ENCODE measurements around the gene TMOD4. TPM values are rescaled to one million over a fixed set of nuclear protein-coding genes. Genes with fewer than 3 reads are reported as not detected.
A peak's percentile ranks its signal among the peaks of the same experiment; 100 is the strongest.

The TMOD4 gene
- total RNA-seq, 1 experiment from 2014 or later = 1.3 TPM

DNA sequence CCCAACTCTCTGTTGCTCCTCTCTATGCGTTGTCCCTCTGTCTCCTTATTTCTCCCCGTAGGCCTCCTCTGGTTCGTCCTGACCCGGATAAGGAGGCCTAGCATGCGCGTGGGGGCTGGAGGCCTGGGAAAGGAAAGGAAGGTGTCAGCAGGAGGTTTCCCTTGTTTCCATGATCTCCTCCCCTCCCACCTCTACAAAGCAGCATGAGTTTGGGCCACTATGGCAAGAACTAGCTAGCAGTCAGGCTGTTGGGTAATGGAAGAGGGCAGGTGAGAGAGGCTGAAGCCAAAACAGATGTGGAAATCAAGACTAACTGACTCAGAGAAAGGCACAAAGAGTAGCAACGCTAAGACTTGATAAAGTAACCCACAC lies 28.7 kb downstream of the TMOD4 start:
- peak in 1 of 2 experiments; percentile 20 for DNase-seq
- ChIA-PET POLR2A (no interaction called here), CTCF (interaction anchor here (1.5 kb wide), 1 partner anchor 16 kb away, joined by 4 read pairs; no protein-coding TSS in a partner anchor)
- intact Hi-C loops (cut with micrococcal nuclease; ENCODE audit: unreplicated experiment) = loop anchor here (2.0 kb wide), 2 partner anchors 16 to 76 kb away; partner anchors contain the start of gene GABPB2
- no peak for TF ChIP-seq CTCF (IDR thresholded peaks at IDR 0.05; ENCODE audit: insufficient read depth in 1 of 2, low read depth in 1 of 2, low read length in 1 of 2, severe bottlenecking in 1 of 2, unreplicated experiment in 1 of 2)
- H3K4me3 Mint-ChIP-seq (ENCODE audit: unreplicated experiment) = peak overlapping the region; percentile 86
- H3K36me3 ChIP-seq (ENCODE audit: control insufficient read depth, insufficient read depth, low read length) = no peaks in the 10 kb centered on the region
- no peaks in the 10 kb centered on the region for H3K27me3 ChIP-seq (replicated peaks; ENCODE audit: control insufficient read depth, insufficient read depth, low read length)
- H3K27me3 Mint-ChIP-seq (ENCODE audit: insufficient read depth, unreplicated experiment) = no peaks in the 10 kb centered on the region
- H3K36me3 Mint-ChIP-seq (ENCODE audit: insufficient read depth, unreplicated experiment) = peaks cover 4% of the 10 kb centered on the region
- no peaks in the 10 kb centered on the region for H3K9me3 Mint-ChIP-seq (ENCODE audit: unreplicated experiment)
- H3K4me1 Mint-ChIP-seq (ENCODE audit: low read depth, unreplicated experiment) = peaks cover 12% of the 10 kb centered on the region
- peaks cover 16% of the 10 kb centered on the region for H3K4me1 ChIP-seq
- BruUV-seq (replicated peaks) = no TSS peak
- H3K4me3 ChIP-seq (ENCODE audit: low read depth, low read length) = peak overlapping the region; percentile 80
- peak overlapping the region; percentile 4 for H3K27ac Mint-ChIP-seq (ENCODE audit: unreplicated experiment)
- H3K9me3 ChIP-seq = no peaks in the 10 kb centered on the region

DNA sequence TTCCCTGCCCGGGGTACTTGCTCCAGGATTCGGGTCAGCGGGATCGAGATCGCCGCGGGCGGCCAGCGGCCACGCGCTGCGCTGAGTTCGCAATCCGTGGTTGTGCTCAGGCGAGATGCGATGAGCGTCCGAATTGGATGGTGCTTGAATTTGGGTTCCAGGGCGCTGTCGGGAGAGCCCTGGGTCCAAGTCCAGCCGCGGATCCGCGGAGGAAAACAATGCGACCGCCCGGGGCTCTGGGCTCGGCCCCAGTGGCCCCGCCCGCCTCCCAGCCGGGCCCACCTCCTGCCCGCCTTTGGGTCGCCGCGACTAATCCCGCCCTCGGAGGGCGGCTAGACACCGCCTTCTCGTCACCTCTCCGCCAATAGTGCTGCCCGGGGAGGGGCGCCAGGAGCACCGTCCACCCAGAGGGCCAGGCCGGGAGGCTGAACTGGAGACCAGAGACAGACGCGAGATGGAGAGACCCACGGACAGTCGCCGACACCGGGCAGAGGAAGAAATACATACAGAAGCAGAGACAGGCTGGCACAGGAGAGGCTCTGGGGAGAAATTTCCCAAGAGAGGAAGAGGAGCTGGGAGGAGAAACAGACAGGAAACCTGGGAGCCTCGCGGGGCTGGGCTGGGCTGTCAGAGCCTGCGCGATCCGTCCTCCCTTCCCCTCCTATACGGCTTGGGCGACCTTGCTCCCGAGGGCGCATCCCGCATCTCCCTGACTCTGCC lies 29.2 kb downstream of the TMOD4 start, which contains the start of gene SEMA6C:
SEMA6C (minus strand) TSS at position 220 of the 720 bp plus-strand sequence. CDS start 4,010 bp downstream, outside the sequence.
- BruUV-seq (replicated peaks) = TSS peak; percentile 30
- H3K4me1 ChIP-seq = peaks cover 16% of the 10 kb centered on the region
- no peaks in the 10 kb centered on the region for H3K9me3 ChIP-seq
- Mint-ChIP-seq H3K27ac (ENCODE audit: unreplicated experiment) (peak within 1 kb of the TSS; percentile 10), H3K9me3 (ENCODE audit: unreplicated experiment) (no peaks in the 10 kb centered on the region), H3K27me3 (ENCODE audit: insufficient read depth, unreplicated experiment) (no peaks in the 10 kb centered on the region), H3K4me1 (ENCODE audit: low read depth, unreplicated experiment) (peaks cover 12% of the 10 kb centered on the region), H3K4me3 (ENCODE audit: unreplicated experiment) (peak within 1 kb of the TSS; percentile 86), H3K36me3 (ENCODE audit: insufficient read depth, unreplicated experiment) (peaks cover 4% of the 10 kb centered on the region)
- no peak for TF ChIP-seq CTCF (IDR thresholded peaks at IDR 0.05; ENCODE audit: insufficient read depth in 1 of 2, low read depth in 1 of 2, low read length in 1 of 2, severe bottlenecking in 1 of 2, unreplicated experiment in 1 of 2)
- H3K36me3 ChIP-seq (ENCODE audit: control insufficient read depth, insufficient read depth, low read length) = no peaks in the 10 kb centered on the region
- peak within 1 kb of the TSS; percentile 80 for H3K4me3 ChIP-seq (ENCODE audit: low read depth, low read length)
- POLR2A ChIA-PET = no interaction called here
- intact Hi-C loops (cut with micrococcal nuclease; ENCODE audit: unreplicated experiment) = loop anchor here (2.0 kb wide), 2 partner anchors 16 to 76 kb away; partner anchors contain the start of gene GABPB2
- CTCF ChIA-PET = interaction anchor here (1.5 kb wide), 1 partner anchor 15 kb away, joined by 4 read pairs; no protein-coding TSS in a partner anchor
- peak; percentile 93 to 95 for DNase-seq
- H3K27me3 ChIP-seq (replicated peaks; ENCODE audit: control insufficient read depth, insufficient read depth, low read length) = no peaks in the 10 kb centered on the region

GRCh38 chr1:151146072-151146411 lies 29.7 kb downstream of the TMOD4 start:
- Histone ChIP-seq H3K9me3 (no peaks in the 10 kb centered on the region), H3K27me3 (replicated peaks; ENCODE audit: control insufficient read depth, insufficient read depth, low read length) (no peaks in the 10 kb centered on the region), H3K4me3 (ENCODE audit: low read depth, low read length) (peak overlapping the region; percentile 80), H3K4me1 (peaks cover 16% of the 10 kb centered on the region), H3K36me3 (ENCODE audit: control insufficient read depth, insufficient read depth, low read length) (no peaks in the 10 kb centered on the region)
- POLR2A ChIA-PET = no interaction called here
- no peak for DNase-seq
- H3K27me3 Mint-ChIP-seq (ENCODE audit: insufficient read depth, unreplicated experiment) = no peaks in the 10 kb centered on the region
- H3K4me1 Mint-ChIP-seq (ENCODE audit: low read depth, unreplicated experiment) = peaks cover 12% of the 10 kb centered on the region
- CTCF ChIA-PET = no interaction called here
- H3K9me3 Mint-ChIP-seq (ENCODE audit: unreplicated experiment) = no peaks in the 10 kb centered on the region
- intact Hi-C loops (cut with micrococcal nuclease; ENCODE audit: unreplicated experiment) = loop anchor here (2.0 kb wide), 2 partner anchors 15 to 75 kb away; partner anchors contain the start of gene GABPB2
- peak overlapping the region; percentile 86 for H3K4me3 Mint-ChIP-seq (ENCODE audit: unreplicated experiment)
- peaks cover 4% of the 10 kb centered on the region for H3K36me3 Mint-ChIP-seq (ENCODE audit: insufficient read depth, unreplicated experiment)
- TF ChIP-seq CTCF (IDR thresholded peaks at IDR 0.05; ENCODE audit: insufficient read depth in 1 of 2, low read depth in 1 of 2, low read length in 1 of 2, severe bottlenecking in 1 of 2, unreplicated experiment in 1 of 2) = no peak
- H3K27ac Mint-ChIP-seq (ENCODE audit: unreplicated experiment) = no peak overlapping the region
- BruUV-seq (replicated peaks) = no TSS peak
